A673 (cell line): ENCODE measurements around the gene PDCD10.

Experiments
- EZH2 ChIP-seq: fragments of 200-600 bp; sonication (generic); IDR thresholded peaks from 2 replicates; pipeline ENCODE4 v1.6.1; 2017; ENCODE audit warnings: borderline replicate concordance, low read depth, mild to moderate bottlenecking, mixed read lengths, antibody characterized with exemption, low read length; ENCODE audit not compliant: poor library complexity, severe bottlenecking
- TF ChIP-seq, protein P1 (sequence below): fragments of 300-800, 200-600 bp; sonication (generic); conservative IDR thresholded peaks from 2 replicates; pipeline ENCODE4 v1.5.1; 2017; ENCODE audit warnings: low read depth, mild to moderate bottlenecking, antibody characterized with exemption, low read length, moderate library complexity, mixed read lengths

DNA sequence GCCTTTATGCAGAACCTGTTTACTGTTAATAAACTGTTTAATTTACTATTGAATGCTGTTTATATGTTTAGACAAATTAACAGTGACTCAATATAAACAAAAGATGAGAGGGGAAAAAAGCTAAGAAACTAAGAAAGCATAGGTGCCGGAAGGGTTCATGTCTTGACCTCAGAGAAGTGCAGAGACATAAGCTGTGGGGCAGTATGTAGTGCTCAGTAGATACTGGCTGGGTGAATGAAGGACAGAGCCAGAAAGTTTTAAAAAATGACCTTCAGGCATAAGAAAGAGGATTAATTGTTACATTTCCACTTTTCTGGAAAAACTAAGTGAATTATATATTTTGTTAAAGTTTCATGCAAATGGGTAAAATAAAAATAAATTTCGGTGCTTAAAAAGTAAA lies 15.0 kb upstream of the PDCD10 start:
- TF ChIP-seq, protein P1, sequence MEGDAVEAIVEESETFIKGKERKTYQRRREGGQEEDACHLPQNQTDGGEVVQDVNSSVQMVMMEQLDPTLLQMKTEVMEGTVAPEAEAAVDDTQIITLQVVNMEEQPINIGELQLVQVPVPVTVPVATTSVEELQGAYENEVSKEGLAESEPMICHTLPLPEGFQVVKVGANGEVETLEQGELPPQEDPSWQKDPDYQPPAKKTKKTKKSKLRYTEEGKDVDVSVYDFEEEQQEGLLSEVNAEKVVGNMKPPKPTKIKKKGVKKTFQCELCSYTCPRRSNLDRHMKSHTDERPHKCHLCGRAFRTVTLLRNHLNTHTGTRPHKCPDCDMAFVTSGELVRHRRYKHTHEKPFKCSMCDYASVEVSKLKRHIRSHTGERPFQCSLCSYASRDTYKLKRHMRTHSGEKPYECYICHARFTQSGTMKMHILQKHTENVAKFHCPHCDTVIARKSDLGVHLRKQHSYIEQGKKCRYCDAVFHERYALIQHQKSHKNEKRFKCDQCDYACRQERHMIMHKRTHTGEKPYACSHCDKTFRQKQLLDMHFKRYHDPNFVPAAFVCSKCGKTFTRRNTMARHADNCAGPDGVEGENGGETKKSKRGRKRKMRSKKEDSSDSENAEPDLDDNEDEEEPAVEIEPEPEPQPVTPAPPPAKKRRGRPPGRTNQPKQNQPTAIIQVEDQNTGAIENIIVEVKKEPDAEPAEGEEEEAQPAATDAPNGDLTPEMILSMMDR: no peak
- TF ChIP-seq EZH2: no peak
